ENCODE results near the gene EFNA5.

The EFNA5 gene

DNA sequence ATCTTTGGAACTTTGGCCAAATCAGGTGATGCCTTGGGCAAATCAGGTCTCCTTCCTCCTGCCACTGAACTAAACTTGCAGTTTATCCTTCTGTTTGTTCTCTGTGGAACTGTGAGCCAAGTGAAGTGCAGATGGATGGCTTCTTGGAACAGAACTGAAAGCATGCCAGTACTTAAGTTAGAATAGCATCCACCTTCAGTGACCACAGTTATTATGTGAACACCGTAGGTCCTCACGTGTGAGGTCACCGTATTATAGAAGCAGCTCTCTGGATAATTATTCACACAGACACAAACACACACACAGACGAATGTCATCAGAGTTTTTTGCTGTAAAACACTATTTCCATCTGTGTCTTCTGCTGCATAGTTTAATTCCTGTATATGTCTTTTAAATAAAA is 162.6 kb downstream of the EFNA5 start:
- no peaks in the 10 kb centered on the region for H3K36me3 ChIP-seq (ENCODE audit: insufficient read depth)
- no peak overlapping the region for H3K27ac ChIP-seq
- no peaks in the 10 kb centered on the region for H4K20me1 ChIP-seq (ENCODE audit: insufficient read depth)
- no peaks in the 10 kb centered on the region for H3K79me2 ChIP-seq (ENCODE audit: insufficient read depth, low read depth)
- H3K4me1 ChIP-seq (ENCODE audit: low read depth, poor library complexity, severe bottlenecking), result no peaks in the 10 kb centered on the region
- H3K4me3 ChIP-seq (IDR thresholded peaks at IDR 0.05; ENCODE audit: insufficient read depth, low read depth, low read length), result no peak overlapping the region
- no peak overlapping the region for H2AFZ ChIP-seq (ENCODE audit: low read depth)
- no peaks in the 10 kb centered on the region for H3K27me3 ChIP-seq (ENCODE audit: insufficient read depth, low read depth)
- no peak overlapping the region for H3K9ac ChIP-seq
- TF ChIP-seq, protein P1, sequence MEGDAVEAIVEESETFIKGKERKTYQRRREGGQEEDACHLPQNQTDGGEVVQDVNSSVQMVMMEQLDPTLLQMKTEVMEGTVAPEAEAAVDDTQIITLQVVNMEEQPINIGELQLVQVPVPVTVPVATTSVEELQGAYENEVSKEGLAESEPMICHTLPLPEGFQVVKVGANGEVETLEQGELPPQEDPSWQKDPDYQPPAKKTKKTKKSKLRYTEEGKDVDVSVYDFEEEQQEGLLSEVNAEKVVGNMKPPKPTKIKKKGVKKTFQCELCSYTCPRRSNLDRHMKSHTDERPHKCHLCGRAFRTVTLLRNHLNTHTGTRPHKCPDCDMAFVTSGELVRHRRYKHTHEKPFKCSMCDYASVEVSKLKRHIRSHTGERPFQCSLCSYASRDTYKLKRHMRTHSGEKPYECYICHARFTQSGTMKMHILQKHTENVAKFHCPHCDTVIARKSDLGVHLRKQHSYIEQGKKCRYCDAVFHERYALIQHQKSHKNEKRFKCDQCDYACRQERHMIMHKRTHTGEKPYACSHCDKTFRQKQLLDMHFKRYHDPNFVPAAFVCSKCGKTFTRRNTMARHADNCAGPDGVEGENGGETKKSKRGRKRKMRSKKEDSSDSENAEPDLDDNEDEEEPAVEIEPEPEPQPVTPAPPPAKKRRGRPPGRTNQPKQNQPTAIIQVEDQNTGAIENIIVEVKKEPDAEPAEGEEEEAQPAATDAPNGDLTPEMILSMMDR (conservative IDR thresholded peaks at IDR 0.05; ENCODE audit: low read depth, low read length), result no peak
- H3K4me2 ChIP-seq, result no peak overlapping the region

GRCh38 chr5:107505763-107506534 is 164.8 kb downstream of the EFNA5 start:
- Histone ChIP-seq H2AFZ (ENCODE audit: low read depth) (no peak overlapping the region), H3K27me3 (ENCODE audit: insufficient read depth, low read depth) (no peaks in the 10 kb centered on the region), H3K27ac (no peak overlapping the region), H3K4me2 (no peak overlapping the region), H4K20me1 (ENCODE audit: insufficient read depth) (no peaks in the 10 kb centered on the region), H3K4me1 (ENCODE audit: low read depth, poor library complexity, severe bottlenecking) (no peaks in the 10 kb centered on the region), H3K79me2 (ENCODE audit: insufficient read depth, low read depth) (no peaks in the 10 kb centered on the region), H3K4me3 (IDR thresholded peaks at IDR 0.05; ENCODE audit: insufficient read depth, low read depth, low read length) (no peak overlapping the region), H3K9ac (no peak overlapping the region), H3K36me3 (ENCODE audit: insufficient read depth) (no peaks in the 10 kb centered on the region)
- TF ChIP-seq, protein P1 (conservative IDR thresholded peaks at IDR 0.05; ENCODE audit: low read depth, low read length), result no peak

GRCh38 chr5:107504424-107504823 is 166.3 kb downstream of the EFNA5 start:
- no peaks in the 10 kb centered on the region for H3K4me1 ChIP-seq (ENCODE audit: low read depth, poor library complexity, severe bottlenecking)
- H2AFZ ChIP-seq (ENCODE audit: low read depth), result no peak overlapping the region
- no peak overlapping the region for H3K4me2 ChIP-seq
- H3K27ac ChIP-seq, result no peak overlapping the region
- H3K79me2 ChIP-seq (ENCODE audit: insufficient read depth, low read depth), result no peaks in the 10 kb centered on the region
- no peaks in the 10 kb centered on the region for H4K20me1 ChIP-seq (ENCODE audit: insufficient read depth)
- TF ChIP-seq, protein P1 (conservative IDR thresholded peaks at IDR 0.05; ENCODE audit: low read depth, low read length), result no peak
- H3K27me3 ChIP-seq (ENCODE audit: insufficient read depth, low read depth), result no peaks in the 10 kb centered on the region
- H3K36me3 ChIP-seq (ENCODE audit: insufficient read depth), result no peaks in the 10 kb centered on the region
- H3K4me3 ChIP-seq (IDR thresholded peaks at IDR 0.05; ENCODE audit: insufficient read depth, low read depth, low read length), result no peak overlapping the region
- H3K9ac ChIP-seq, result no peak overlapping the region

- Histone ChIP-seq H3K9ac (no peak overlapping the region), H3K4me1 (ENCODE audit: low read depth, poor library complexity, severe bottlenecking) (no peaks in the 10 kb centered on the region), H3K27ac (no peak overlapping the region), H3K36me3 (ENCODE audit: insufficient read depth) (no peaks in the 10 kb centered on the region), H3K4me2 (no peak overlapping the region), H4K20me1 (ENCODE audit: insufficient read depth) (no peaks in the 10 kb centered on the region), H3K79me2 (ENCODE audit: insufficient read depth, low read depth) (no peaks in the 10 kb centered on the region), H3K4me3 (IDR thresholded peaks at IDR 0.05; ENCODE audit: insufficient read depth, low read depth, low read length) (no peak overlapping the region), H3K27me3 (ENCODE audit: insufficient read depth, low read depth) (no peaks in the 10 kb centered on the region), H2AFZ (ENCODE audit: low read depth) (no peak overlapping the region)
- TF ChIP-seq, protein P1 (conservative IDR thresholded peaks at IDR 0.05; ENCODE audit: low read depth, low read length), result no peak
These were observed 168.1 kb downstream of the EFNA5 start for GRCh38 chr5:107502676-107503060.
